ENCODE measurements around the gene CDK14.

- no peak for TF ChIP-seq CTCF (IDR thresholded peaks at IDR 0.05; ENCODE audit: low read depth, low read length, missing input control)
- TF ChIP-seq REST (IDR thresholded peaks at IDR 0.05) = no peak
- no peak for TF ChIP-seq TAF1 (conservative IDR thresholded peaks at IDR 0.05)
- no peak for TF ChIP-seq HNF4G (IDR thresholded peaks at IDR 0.05)
- no peak for TF ChIP-seq FOXA2 (IDR thresholded peaks at IDR 0.05)
- TF ChIP-seq SP1 (IDR thresholded peaks at IDR 0.05) = no peak
- TF ChIP-seq, protein P1, sequence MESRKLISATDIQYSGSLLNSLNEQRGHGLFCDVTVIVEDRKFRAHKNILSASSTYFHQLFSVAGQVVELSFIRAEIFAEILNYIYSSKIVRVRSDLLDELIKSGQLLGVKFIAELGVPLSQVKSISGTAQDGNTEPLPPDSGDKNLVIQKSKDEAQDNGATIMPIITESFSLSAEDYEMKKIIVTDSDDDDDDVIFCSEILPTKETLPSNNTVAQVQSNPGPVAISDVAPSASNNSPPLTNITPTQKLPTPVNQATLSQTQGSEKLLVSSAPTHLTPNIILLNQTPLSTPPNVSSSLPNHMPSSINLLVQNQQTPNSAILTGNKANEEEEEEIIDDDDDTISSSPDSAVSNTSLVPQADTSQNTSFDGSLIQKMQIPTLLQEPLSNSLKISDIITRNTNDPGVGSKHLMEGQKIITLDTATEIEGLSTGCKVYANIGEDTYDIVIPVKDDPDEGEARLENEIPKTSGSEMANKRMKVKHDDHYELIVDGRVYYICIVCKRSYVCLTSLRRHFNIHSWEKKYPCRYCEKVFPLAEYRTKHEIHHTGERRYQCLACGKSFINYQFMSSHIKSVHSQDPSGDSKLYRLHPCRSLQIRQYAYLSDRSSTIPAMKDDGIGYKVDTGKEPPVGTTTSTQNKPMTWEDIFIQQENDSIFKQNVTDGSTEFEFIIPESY (IDR thresholded peaks at IDR 0.05) = no peak
- TF ChIP-seq, protein P2, sequence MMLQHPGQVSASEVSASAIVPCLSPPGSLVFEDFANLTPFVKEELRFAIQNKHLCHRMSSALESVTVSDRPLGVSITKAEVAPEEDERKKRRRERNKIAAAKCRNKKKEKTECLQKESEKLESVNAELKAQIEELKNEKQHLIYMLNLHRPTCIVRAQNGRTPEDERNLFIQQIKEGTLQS (IDR thresholded peaks at IDR 0.05) = no peak
- TF ChIP-seq YY1 (IDR thresholded peaks at IDR 0.05) = no peak
- TF ChIP-seq, protein P3, sequence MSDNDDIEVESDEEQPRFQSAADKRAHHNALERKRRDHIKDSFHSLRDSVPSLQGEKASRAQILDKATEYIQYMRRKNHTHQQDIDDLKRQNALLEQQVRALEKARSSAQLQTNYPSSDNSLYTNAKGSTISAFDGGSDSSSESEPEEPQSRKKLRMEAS (IDR thresholded peaks at IDR 0.05) = no peak
Observed at GRCh38 chr7:90701771-90702170, 105.7 kb downstream of the CDK14 start.
